BLaER1 treated with 17β-estradiol and CSF1 and Interleukin-3, amounts not matched to agents 10 nM and 100 nM (cell line): ENCODE measurements around the gene FOXN3.

ENCODE experiments used
- H3K27ac ChIP-seq, 11 experiments: shearing (Covaris generic); formaldehyde crosslinking; 2 replicates each; pipeline ENCODE4 v1.8.1; 2022
- H3K27me3 ChIP-seq, 11 experiments: shearing (Covaris generic); formaldehyde crosslinking; 2 replicates each; pipeline ENCODE4 v1.8.1; 2022
- H3K36me3 ChIP-seq, 11 experiments: shearing (Covaris generic); formaldehyde crosslinking; 2 replicates each; pipeline ENCODE4 v1.8.1; 2022
- H3K4me1 ChIP-seq, 10 experiments: shearing (Covaris generic); formaldehyde crosslinking; 2 replicates each; pipeline ENCODE4 v1.8.1; 2022
- H3K4me2 ChIP-seq, 11 experiments: shearing (Covaris generic); formaldehyde crosslinking; 2 replicates each; pipeline ENCODE4 v1.8.1; 2022
- H3K4me3 ChIP-seq, 10 experiments: shearing (Covaris generic); formaldehyde crosslinking; 2 replicates each; pipeline ENCODE4 v1.8.1; 2022
- H3K9ac ChIP-seq, 11 experiments: shearing (Covaris generic); formaldehyde crosslinking; 2 replicates each; pipeline ENCODE4 v1.8.1; 2022
- H3K9me3 ChIP-seq, 11 experiments: shearing (Covaris generic); formaldehyde crosslinking; replicated peaks in 1 of 11; 2 replicates each; pipeline ENCODE4 v1.8.1; 2022
- H4K20me1 ChIP-seq, 11 experiments: shearing (Covaris generic); formaldehyde crosslinking; 2 replicates each; pipeline ENCODE4 v1.8.1; 2022
- Cebpa-rat ChIP-seq, 11 experiments: shearing (Covaris generic); IDR thresholded peaks; 2 replicates each; pipeline ENCODE4 v1.8.1; 2022

FOXN3 gene

GRCh38 chr14:89244720-89245119 lies 172.3 kb downstream of the FOXN3 start:
- Histone ChIP-seq H3K9me3 (no peaks in the 10 kb centered on the region), H3K27me3 (no peaks in the 10 kb centered on the region), H3K4me3 (no peak overlapping the region), H3K36me3 (peaks cover 4 to 24% (median 9%) of the 10 kb centered on the region in 11 experiments; a peak in 13 of 22 replicates), H3K4me1 (peaks cover 32 to 74% (median 52%) of the 10 kb centered on the region in 10 experiments), H4K20me1 (peaks cover 0 to 93% (median 33%) of the 10 kb centered on the region in 11 experiments; a peak in 15 of 22 replicates), H3K27ac (no peak overlapping the region), H3K4me2 (peak overlapping the region in 8 of 11 experiments; percentile 6 to 77 (median 70); a peak in 11 of 22 replicates), H3K9ac (no peak overlapping the region)
- TF ChIP-seq Cebpa-rat (IDR thresholded peaks at IDR 0.05), result no peak

- no peak for TF ChIP-seq Cebpa-rat (IDR thresholded peaks at IDR 0.05)
- no peaks in the 10 kb centered on the region for H3K27me3 ChIP-seq
- H3K4me1 ChIP-seq, result peaks cover 41 to 74% (median 61%) of the 10 kb centered on the region in 10 experiments
- no peak overlapping the region; a peak in 1 of 22 replicates for H3K9ac ChIP-seq
- H3K4me3 ChIP-seq, result no peak overlapping the region
- H3K36me3 ChIP-seq, result peaks cover 0 to 23% (median 3%) of the 10 kb centered on the region in 11 experiments; a peak in 4 of 22 replicates
- H3K4me2 ChIP-seq, result peak overlapping the region; percentile 35 to 77 (median 66)
- no peaks in the 10 kb centered on the region for H3K9me3 ChIP-seq
- no peak overlapping the region for H3K27ac ChIP-seq
- H4K20me1 ChIP-seq, result peaks cover 0 to 93% (median 34%) of the 10 kb centered on the region in 11 experiments; a peak in 15 of 22 replicates
These were observed 173.3 kb downstream of the FOXN3 start for GRCh38 chr14:89243741-89244140.

GRCh38 chr14:89243286-89243685 lies 173.7 kb downstream of the FOXN3 start:
- Histone ChIP-seq H3K4me3 (no peak overlapping the region), H3K36me3 (peaks cover 0 to 19% (median 3%) of the 10 kb centered on the region in 11 experiments; a peak in 3 of 22 replicates), H3K4me1 (peaks cover 42 to 71% (median 61%) of the 10 kb centered on the region in 10 experiments), H3K27ac (0 out of 22 replicates have a peak overlapping the region, but pooled peaks of 1 of the 11 experiments have one; percentile 4), H3K4me2 (peak overlapping the region; percentile 35 to 77 (median 66)), H3K27me3 (no peaks in the 10 kb centered on the region), H3K9me3 (no peaks in the 10 kb centered on the region), H3K9ac (peak overlapping the region in 1 of 11 experiments; percentile 19; a peak in 3 of 22 replicates), H4K20me1 (peaks cover 0 to 93% (median 34%) of the 10 kb centered on the region in 11 experiments; a peak in 15 of 22 replicates)
- TF ChIP-seq Cebpa-rat (IDR thresholded peaks at IDR 0.05), result no peak

- H3K36me3 ChIP-seq, result peaks cover 0 to 19% (median 3%) of the 10 kb centered on the region in 11 experiments; a peak in 4 of 22 replicates
- H3K27me3 ChIP-seq, result no peaks in the 10 kb centered on the region
- no peaks in the 10 kb centered on the region for H3K9me3 ChIP-seq
- peak overlapping the region in 10 of 11 experiments; percentile 38 to 77 (median 68); a peak in 19 of 22 replicates for H3K4me2 ChIP-seq
- H3K9ac ChIP-seq, result peak overlapping the region in 1 of 11 experiments; percentile 19; a peak in 2 of 22 replicates
- TF ChIP-seq Cebpa-rat (IDR thresholded peaks at IDR 0.05), result no peak
- no peak overlapping the region for H3K4me3 ChIP-seq
- peaks cover 42 to 68% (median 60%) of the 10 kb centered on the region in 10 experiments for H3K4me1 ChIP-seq
- H4K20me1 ChIP-seq, result peaks cover 0 to 93% (median 34%) of the 10 kb centered on the region in 11 experiments; a peak in 15 of 22 replicates
- H3K27ac ChIP-seq, result 0 out of 22 replicates have a peak overlapping the region, but pooled peaks of 1 of the 11 experiments have one; percentile 4
These were observed 174.3 kb downstream of the FOXN3 start for GRCh38 chr14:89242652-89243279.

- peaks cover 0 to 95% (median 34%) of the 10 kb centered on the region in 11 experiments; a peak in 14 of 22 replicates for H4K20me1 ChIP-seq
- TF ChIP-seq Cebpa-rat (IDR thresholded peaks at IDR 0.05), result no peak
- peaks cover 0 to 19% (median 3%) of the 10 kb centered on the region in 11 experiments; a peak in 4 of 22 replicates for H3K36me3 ChIP-seq
- no peaks in the 10 kb centered on the region for H3K27me3 ChIP-seq
- no peaks in the 10 kb centered on the region for H3K9me3 ChIP-seq
- H3K27ac ChIP-seq, result no peak overlapping the region
- no peak overlapping the region for H3K4me3 ChIP-seq
- peaks cover 42 to 74% (median 65%) of the 10 kb centered on the region in 10 experiments for H3K4me1 ChIP-seq
- H3K9ac ChIP-seq, result no peak overlapping the region
- peak overlapping the region in 6 of 11 experiments; percentile 66 to 77 (median 72); a peak in 8 of 22 replicates for H3K4me2 ChIP-seq
These were observed 174.9 kb downstream of the FOXN3 start for GRCh38 chr14:89241934-89242651.

- 0 out of 22 replicates have a peak overlapping the region, but pooled peaks of 1 of the 11 experiments have one; percentile 34 for H3K27ac ChIP-seq
- H3K9ac ChIP-seq, result no peak overlapping the region
- H3K27me3 ChIP-seq, result no peaks in the 10 kb centered on the region
- H3K4me2 ChIP-seq, result peak overlapping the region in 10 of 11 experiments; percentile 49 to 69 (median 56); a peak in 18 of 22 replicates
- H4K20me1 ChIP-seq, result peaks cover 0 to 97% (median 34%) of the 10 kb centered on the region in 11 experiments; a peak in 14 of 22 replicates
- H3K36me3 ChIP-seq, result peaks cover 0 to 12% (median 3%) of the 10 kb centered on the region in 11 experiments; a peak in 4 of 22 replicates
- peaks cover 0 to 1% (median 0%) of the 10 kb centered on the region in 11 experiments; a peak in 1 of 22 replicates for H3K9me3 ChIP-seq
- H3K4me1 ChIP-seq, result peaks cover 42 to 82% (median 72%) of the 10 kb centered on the region in 10 experiments
- H3K4me3 ChIP-seq, result no peak overlapping the region
- no peak for TF ChIP-seq Cebpa-rat (IDR thresholded peaks at IDR 0.05)
These were observed 175.8 kb downstream of the FOXN3 start for GRCh38 chr14:89241257-89241656.

GRCh38 chr14:89240414-89240813 lies 176.6 kb downstream of the FOXN3 start:
- peak overlapping the region; percentile 11 to 69 (median 56) for H3K4me2 ChIP-seq
- peak overlapping the region in 3 of 11 experiments; percentile 23 to 36 (median 34); a peak in 3 of 22 replicates for H3K27ac ChIP-seq
- H3K36me3 ChIP-seq, result peaks cover 0 to 15% (median 6%) of the 10 kb centered on the region in 11 experiments; a peak in 13 of 22 replicates
- peaks cover 0 to 96% (median 34%) of the 10 kb centered on the region in 11 experiments; a peak in 14 of 22 replicates for H4K20me1 ChIP-seq
- H3K27me3 ChIP-seq, result no peaks in the 10 kb centered on the region
- no peak overlapping the region for H3K4me3 ChIP-seq
- H3K9ac ChIP-seq, result no peak overlapping the region
- peaks cover 0 to 10% (median 6%) of the 10 kb centered on the region in 11 experiments; a peak in 12 of 22 replicates for H3K9me3 ChIP-seq
- no peak for TF ChIP-seq Cebpa-rat (IDR thresholded peaks at IDR 0.05)
- H3K4me1 ChIP-seq, result peaks cover 42 to 87% (median 72%) of the 10 kb centered on the region in 10 experiments

GRCh38 chr14:89239023-89239422 lies 178.0 kb downstream of the FOXN3 start:
- Histone ChIP-seq H3K4me3 (no peak overlapping the region), H3K27ac (no peak overlapping the region), H3K4me1 (peaks cover 39 to 73% (median 62%) of the 10 kb centered on the region in 10 experiments), H3K9ac (no peak overlapping the region), H3K9me3 (peaks cover 0 to 18% (median 7%) of the 10 kb centered on the region in 11 experiments; a peak in 13 of 22 replicates), H4K20me1 (peaks cover 0 to 90% (median 29%) of the 10 kb centered on the region in 11 experiments; a peak in 13 of 22 replicates), H3K4me2 (peak overlapping the region in 9 of 11 experiments; percentile 0 to 57 (median 18); a peak in 9 of 22 replicates), H3K36me3 (peaks cover 0 to 22% (median 8%) of the 10 kb centered on the region in 11 experiments; a peak in 13 of 22 replicates), H3K27me3 (no peaks in the 10 kb centered on the region)
- no peak for TF ChIP-seq Cebpa-rat (IDR thresholded peaks at IDR 0.05)
